HCT116 (cell line): ENCODE results near the gene CPA2. TPM values are rescaled to one million over a fixed set of nuclear protein-coding genes. Genes with fewer than 3 reads are reported as not detected.

Source experiments
- ATAC-seq: fragments of 200-7000 bp; cut with Tn5 transposase; 2 replicates; pipeline ENCODE4 v1.9.1; 2020; ENCODE audit warnings: mild to moderate bottlenecking, moderate library complexity
- BruUV-seq: library from RNA; stranded (reverse); fragments of 400-500 nt; replicated peaks from 2 replicates; lab custom pipeline; 2021; lab: Mats Ljungman, UMichigan
- CTCF ChIA-PET: fragments of 300-600 bp; sonication (Branson Sonifier 250); formaldehyde crosslinking; loops from one replicate; lab custom pipeline; 2021; ENCODE audit warnings: antibody characterized with exemption; lab: Charles Lee
- POLR2A ChIA-PET: fragments of 300-600, 350-600 bp; sonication (Branson Sonifier 250); formaldehyde crosslinking; loops from one replicate; lab custom pipeline; 2021; ENCODE audit warnings: antibody characterized with exemption; lab: Charles Lee
- RAD21 ChIA-PET, 2 experiments: fragments of 300-600 bp; sonication (Branson Sonifier 250); formaldehyde crosslinking; loops; one replicate each; lab custom pipeline; 2023; ENCODE audit warnings: low total read pairs in 2 of 2; ENCODE audit not compliant: uncharacterized antibody in 2 of 2, unreplicated experiment in 2 of 2, low non-redundant PET in 1 of 2; lab: Charles Lee
- DNase-seq: peaks from one replicate; pipeline ENCODE4 v3.0.0-alpha.2; 2010; ENCODE audit warnings: low read depth, low spot score
- H2AFZ ChIP-seq: fragments of 200-600 bp; shearing (Covaris generic), sonication (generic); 2 replicates; pipeline ENCODE4 v1.6.1; 2017; ENCODE audit warnings: low read depth, mixed run types, mixed read lengths, antibody characterized with exemption, low read length; ENCODE audit not compliant: poor library complexity, severe bottlenecking
- H3K27ac ChIP-seq: 2 replicates; pipeline ENCODE4 v1.5.1; 2012; ENCODE audit warnings: low read depth, low read length
- H3K27me3 ChIP-seq: fragments of 200-600 bp; sonication (generic); 2 replicates; pipeline ENCODE4 v1.6.1; 2016; ENCODE audit warnings: mixed run types, low read length, mixed read lengths; ENCODE audit not compliant: insufficient read depth
- H3K36me3 ChIP-seq, 2 experiments: fragments of 200-500 bp in 1 of 2; fragments of 200-600 bp in 1 of 2; sonication (Bioruptor generic) in 1 of 2; sonication (generic) in 1 of 2; 2 replicates each; pipeline versions ENCODE4 v1.5.1 to v1.6.1; 2014 to 2016; ENCODE audit warnings: low read length in 2 of 2, inconsistent platforms in 1 of 2, mixed read lengths in 1 of 2, mixed run types in 1 of 2; ENCODE audit not compliant: insufficient read depth in 2 of 2, control insufficient read depth in 1 of 2
- H3K4me1 ChIP-seq, 2 experiments: fragments of 200-600 bp in 1 of 2; sonication (generic) in 1 of 2; 2 replicates each; pipeline versions ENCODE4 v1.5.1 to v1.6.1; 2012 to 2017; ENCODE audit warnings: low read length in 2 of 2, inconsistent platforms in 1 of 2, mild to moderate bottlenecking in 1 of 2, mixed read lengths in 1 of 2, mixed run types in 1 of 2, moderate library complexity in 1 of 2; ENCODE audit not compliant: insufficient read depth in 2 of 2, control insufficient read depth in 1 of 2
- H3K4me2 ChIP-seq: fragments of 200-600 bp; sonication (generic); 2 replicates; pipeline ENCODE4 v1.6.1; 2017; ENCODE audit warnings: mixed run types, low read length, mixed read lengths
- H3K4me3 ChIP-seq, 2 experiments: fragments of 200-600 bp in 1 of 2; sonication (generic) in 1 of 2; replicated peaks in 1 of 2; 2 replicates each; pipeline ENCODE4 v1.5.1; 2011 to 2016; ENCODE audit warnings: low read length in 2 of 2, control low read depth in 1 of 2, low read depth in 1 of 2, mild to moderate bottlenecking in 1 of 2, mixed read lengths in 1 of 2, mixed run types in 1 of 2
- H3K79me2 ChIP-seq: fragments of 200-600 bp; sonication (generic); 2 replicates; pipeline ENCODE4 v1.6.1; 2017; ENCODE audit warnings: mild to moderate bottlenecking, mixed run types, low read length, moderate library complexity, mixed read lengths; ENCODE audit not compliant: insufficient read depth
- H3K9ac ChIP-seq: fragments of 200-600 bp; sonication (generic); 2 replicates; pipeline ENCODE4 v1.6.1; 2016; ENCODE audit warnings: low read length, mixed read lengths
- H3K9me2 ChIP-seq: fragments of 200-600 bp; sonication (generic), shearing (Covaris generic); 2 replicates; pipeline ENCODE4 v1.6.1; 2017; ENCODE audit warnings: mixed run types, mild to moderate bottlenecking, moderate library complexity; ENCODE audit not compliant: insufficient read depth
- H3K9me3 ChIP-seq, 2 experiments: fragments of 200-500 bp in 1 of 2; fragments of 200-600 bp in 1 of 2; sonication (Bioruptor generic) in 1 of 2; sonication (generic) in 1 of 2; 2 replicates each; pipeline ENCODE4 v1.6.1; 2014 to 2017; ENCODE audit warnings: low read length in 2 of 2, mixed read lengths in 2 of 2, inconsistent platforms in 1 of 2, low read depth in 1 of 2, mild to moderate bottlenecking in 1 of 2, mixed run types in 1 of 2, moderate library complexity in 1 of 2; ENCODE audit not compliant: control insufficient read depth in 1 of 2, insufficient read depth in 1 of 2
- H4K20me1 ChIP-seq: fragments of 200-600 bp; sonication (generic), shearing (Covaris generic); 2 replicates; pipeline ENCODE4 v1.6.1; 2017; ENCODE audit warnings: mixed run types, mild to moderate bottlenecking, moderate library complexity; ENCODE audit not compliant: insufficient read depth
- ATF3 ChIP-seq: IDR thresholded peaks from 2 replicates; pipeline ENCODE4 v1.6.1; 2012
- CEBPB ChIP-seq: IDR thresholded peaks from 2 replicates; pipeline ENCODE4 v1.6.1; 2012; ENCODE audit warnings: low read depth
- CTCF ChIP-seq, 3 experiments: fragments of 200-600 bp in 1 of 3; sonication (generic) in 1 of 3; IDR thresholded peaks in 2 of 3; conservative IDR thresholded peaks in 1 of 3; 2 replicates each; pipeline ENCODE4 v1.5.1; 2012 to 2017; ENCODE audit warnings: low read depth in 2 of 3, low read length in 2 of 3, antibody characterized with exemption in 1 of 3, borderline replicate concordance in 1 of 3, control low read depth in 1 of 3, mild to moderate bottlenecking in 1 of 3, mixed read lengths in 1 of 3, mixed run types in 1 of 3, moderate library complexity in 1 of 3; ENCODE audit not compliant: insufficient read depth in 1 of 3
- ELF1 ChIP-seq: IDR thresholded peaks from 2 replicates; pipeline ENCODE4 v1.6.1; 2012; ENCODE audit warnings: low read depth, borderline replicate concordance
- EZH2 ChIP-seq: fragments of 200-600 bp; sonication (generic); IDR thresholded peaks from 2 replicates; pipeline ENCODE4 v1.6.1; 2017; ENCODE audit warnings: antibody characterized with exemption, mixed run types
- EZH2phosphoT487 ChIP-seq: fragments of 200-600 bp; IDR thresholded peaks from 2 replicates; pipeline ENCODE4 v1.6.1; 2018; ENCODE audit warnings: antibody characterized with exemption, borderline replicate concordance
- FOSL1 ChIP-seq: IDR thresholded peaks from 2 replicates; pipeline ENCODE4 v1.6.1; 2012; ENCODE audit warnings: low read depth
- RAD21 ChIP-seq: IDR thresholded peaks from 2 replicates; pipeline ENCODE4 v1.6.1; 2012; ENCODE audit warnings: low read depth, mild to moderate bottlenecking
- REST ChIP-seq: IDR thresholded peaks from 2 replicates; pipeline ENCODE4 v1.6.1; 2012; ENCODE audit warnings: low read depth
- SIN3A ChIP-seq: IDR thresholded peaks from 2 replicates; pipeline ENCODE4 v1.6.1; 2012; ENCODE audit warnings: low read depth
- SP1 ChIP-seq: IDR thresholded peaks from 2 replicates; pipeline ENCODE4 v1.6.1; 2012; ENCODE audit warnings: low read depth
- SRF ChIP-seq: IDR thresholded peaks from 2 replicates; pipeline ENCODE4 v1.6.1; 2012; ENCODE audit warnings: low read depth
- TCF7L2 ChIP-seq: IDR thresholded peaks from 2 replicates; pipeline ENCODE4 v1.7.0; 2011; ENCODE audit warnings: borderline replicate concordance, inconsistent platforms; ENCODE audit not compliant: insufficient read depth, insufficient read length; ENCODE audit errors: extremely low read depth
- ZBTB33 ChIP-seq: IDR thresholded peaks from 2 replicates; pipeline ENCODE4 v1.6.1; 2011; ENCODE audit warnings: mild to moderate bottlenecking, low read length, moderate library complexity; ENCODE audit not compliant: insufficient replicate concordance; ENCODE audit errors: extremely low read depth
- ZFX ChIP-seq: fragments of 450-650 bp; IDR thresholded peaks from 2 replicates; pipeline ENCODE4 v1.6.1; 2017
- ZNF274 ChIP-seq: fragments of 200-500 bp; sonication (Bioruptor generic); IDR thresholded peaks from 2 replicates; pipeline ENCODE4 v1.6.1; 2014; ENCODE audit warnings: mild to moderate bottlenecking, low read depth, low read length, inconsistent platforms
- intact Hi-C: fragments of 100-400 bp; cut with micrococcal nuclease; formaldehyde crosslinking; loops from 2 replicates; pipeline ENCODE4 v1.10.0; 2022
- total RNA-seq: library from RNA; stranded (reverse); gene quantifications from one replicate; pipeline ENCODE4 v1.2.1, GENCODE V29; 2021; ENCODE audit not compliant: unreplicated experiment

The CPA2 gene
- total RNA-seq, 1 experiment from 2014 or later = 1.5 TPM

GRCh38 chr7:130333832-130334231, 67.2 kb downstream of the CPA2 start:
- POLR2A ChIA-PET = no interaction called here
- intact Hi-C loops = no loop called here
- TF ChIP-seq ATF3 (no peak), RAD21 (no peak), SRF (no peak), ZFX (no peak), EZH2phosphoT487 (no peak), FOSL1 (no peak), ZBTB33 (no peak), SIN3A (no peak), CEBPB (no peak), CTCF (IDR thresholded peaks at IDR 0.05 in 2 of 3, conservative IDR thresholded peaks at IDR 0.05 in 1 of 3; ENCODE audit: borderline replicate concordance in 1 of 3, insufficient read depth in 1 of 3, low read depth in 2 of 3, low read length in 2 of 3) (no peak), SP1 (no peak), ZNF274 (no peak), REST (no peak), EZH2 (no peak), ELF1 (no peak), TCF7L2 (no peak)

More at GRCh38 chr7:130333832-130334231, 67.2 kb downstream of the CPA2 start:
- H3K27me3 ChIP-seq = no peaks in the 10 kb centered on the region
- no peaks in the 10 kb centered on the region for H3K79me2 ChIP-seq
- no peaks in the 10 kb centered on the region for H3K9me3 ChIP-seq
- ATAC-seq = no peak
- no peaks in the 10 kb centered on the region for H4K20me1 ChIP-seq
- no peak overlapping the region for H2AFZ ChIP-seq
- H3K4me2 ChIP-seq = no peak overlapping the region
- H3K4me1 ChIP-seq = no peaks in the 10 kb centered on the region
- H3K9me2 ChIP-seq = no peaks in the 10 kb centered on the region
- no TSS peak for BruUV-seq
- no peak overlapping the region for H3K9ac ChIP-seq
- ChIA-PET CTCF (no interaction called here), RAD21 (no interaction called here)
- no peak overlapping the region for H3K4me3 ChIP-seq
- H3K36me3 ChIP-seq = no peaks in the 10 kb centered on the region
- no peak for DNase-seq
- no peak overlapping the region for H3K27ac ChIP-seq
